ENCODE measurements around the gene GRIA4.

Gene GRIA4

DNA sequence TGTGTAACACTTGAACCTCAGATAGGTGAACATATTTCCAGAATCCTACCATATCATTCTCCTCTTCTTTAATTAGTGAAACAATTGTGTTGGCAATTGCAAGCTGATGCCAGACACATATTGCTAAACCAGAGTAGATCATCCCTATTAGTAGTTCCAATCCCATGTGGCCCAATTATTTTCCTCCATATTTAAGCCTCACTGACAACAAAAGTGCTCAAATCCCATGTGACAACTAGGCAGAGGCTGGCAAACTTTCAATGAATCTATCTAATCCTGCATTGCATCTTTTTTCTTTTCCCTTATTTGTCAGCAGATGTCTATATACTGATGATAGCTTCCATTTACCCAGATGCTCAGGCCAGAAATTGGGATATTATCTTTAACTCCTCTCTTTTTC lies 90.4 kb downstream of the GRIA4 start:
- TF ChIP-seq, protein P1, sequence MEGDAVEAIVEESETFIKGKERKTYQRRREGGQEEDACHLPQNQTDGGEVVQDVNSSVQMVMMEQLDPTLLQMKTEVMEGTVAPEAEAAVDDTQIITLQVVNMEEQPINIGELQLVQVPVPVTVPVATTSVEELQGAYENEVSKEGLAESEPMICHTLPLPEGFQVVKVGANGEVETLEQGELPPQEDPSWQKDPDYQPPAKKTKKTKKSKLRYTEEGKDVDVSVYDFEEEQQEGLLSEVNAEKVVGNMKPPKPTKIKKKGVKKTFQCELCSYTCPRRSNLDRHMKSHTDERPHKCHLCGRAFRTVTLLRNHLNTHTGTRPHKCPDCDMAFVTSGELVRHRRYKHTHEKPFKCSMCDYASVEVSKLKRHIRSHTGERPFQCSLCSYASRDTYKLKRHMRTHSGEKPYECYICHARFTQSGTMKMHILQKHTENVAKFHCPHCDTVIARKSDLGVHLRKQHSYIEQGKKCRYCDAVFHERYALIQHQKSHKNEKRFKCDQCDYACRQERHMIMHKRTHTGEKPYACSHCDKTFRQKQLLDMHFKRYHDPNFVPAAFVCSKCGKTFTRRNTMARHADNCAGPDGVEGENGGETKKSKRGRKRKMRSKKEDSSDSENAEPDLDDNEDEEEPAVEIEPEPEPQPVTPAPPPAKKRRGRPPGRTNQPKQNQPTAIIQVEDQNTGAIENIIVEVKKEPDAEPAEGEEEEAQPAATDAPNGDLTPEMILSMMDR (IDR thresholded peaks at IDR 0.05), result no peak

- TF ChIP-seq, protein P1 (IDR thresholded peaks at IDR 0.05), result no peak
Observed at GRCh38 chr11:105701098-105701497, 91.2 kb downstream of the GRIA4 start.

- TF ChIP-seq, protein P1 (IDR thresholded peaks at IDR 0.05), result no peak
Observed at GRCh38 chr11:105705786-105706530, 96.1 kb downstream of the GRIA4 start.

- TF ChIP-seq, protein P1 (IDR thresholded peaks at IDR 0.05), result no peak
Observed at GRCh38 chr11:105713106-105713505, 103.2 kb downstream of the GRIA4 start.

DNA sequence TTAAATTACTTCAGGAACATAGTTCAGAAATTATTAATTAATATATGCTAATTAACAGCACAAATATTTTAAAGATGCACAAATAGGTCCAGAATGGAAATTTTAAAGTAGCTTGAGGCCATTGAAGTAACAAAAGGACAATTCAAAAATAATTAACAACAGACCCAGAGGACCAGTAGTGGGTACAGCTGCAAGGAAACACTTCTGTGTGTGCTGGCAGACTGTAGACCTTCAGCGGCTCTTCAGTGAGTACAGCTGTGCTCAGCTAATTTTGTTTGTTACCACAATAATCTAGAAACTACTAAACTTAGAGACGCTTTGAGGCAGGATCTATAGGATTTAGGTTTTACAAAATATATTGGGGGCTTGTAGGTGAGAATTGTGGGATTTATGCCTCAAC lies 103.8 kb downstream of the GRIA4 start:
- TF ChIP-seq, protein P1 (IDR thresholded peaks at IDR 0.05), result no peak

DNA sequence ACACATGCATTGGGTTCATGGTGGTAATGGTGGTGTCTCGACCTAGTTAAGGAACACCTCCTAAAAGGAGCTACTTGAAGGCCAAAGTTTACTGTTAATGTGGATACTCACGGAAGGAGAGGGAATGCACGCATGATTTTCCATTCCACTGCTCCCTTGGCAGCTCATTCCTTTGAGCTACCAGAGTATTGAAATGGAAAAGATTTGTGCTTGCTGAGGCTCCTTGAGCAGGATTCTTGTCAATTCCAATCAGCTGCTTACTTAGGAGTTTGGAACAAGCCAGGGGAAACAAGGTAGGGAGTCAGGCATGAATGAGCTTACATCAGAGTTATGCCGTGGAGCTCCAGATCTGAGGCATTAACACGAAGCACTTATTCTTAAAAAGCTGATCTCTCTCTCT lies 108.8 kb downstream of the GRIA4 start:
- TF ChIP-seq, protein P1 (IDR thresholded peaks at IDR 0.05), result no peak

DNA sequence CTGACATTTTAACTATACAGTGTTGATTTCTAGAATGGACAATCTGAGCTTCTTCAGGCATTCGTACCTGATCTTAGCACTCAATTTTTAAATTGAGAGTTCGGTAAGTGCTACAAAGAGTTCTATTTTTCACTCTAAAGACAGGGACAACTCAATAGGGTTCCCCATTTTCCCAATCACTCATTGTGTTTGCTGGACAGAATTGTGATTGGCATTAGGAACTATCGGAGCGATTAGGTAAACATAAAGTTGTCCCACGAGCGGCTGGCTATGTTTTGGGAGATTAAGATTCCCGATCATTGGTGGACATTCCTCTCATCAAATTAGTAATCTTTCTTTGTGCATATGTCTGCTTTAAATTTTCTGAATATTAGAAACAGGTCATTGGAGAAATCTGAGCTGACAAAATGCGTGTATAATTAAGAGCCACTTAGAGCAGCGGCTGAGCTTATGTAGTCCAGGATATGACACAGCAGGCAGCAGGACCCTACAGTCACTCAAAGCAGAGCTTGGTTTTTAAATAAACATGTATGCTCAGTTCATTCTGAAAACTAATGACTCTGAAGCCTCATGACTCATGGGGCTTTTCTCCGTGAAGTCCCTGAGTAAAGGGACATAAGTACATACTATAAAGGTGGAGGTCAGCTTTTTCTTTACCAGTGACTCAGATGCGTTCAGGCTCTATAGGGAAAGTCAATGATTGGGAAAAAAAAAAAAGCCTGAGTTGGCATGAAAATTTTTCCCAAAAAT lies 109.4 kb downstream of the GRIA4 start:
- TF ChIP-seq, protein P1 (IDR thresholded peaks at IDR 0.05), result no peak

Measured in LNCAP (cell line).